AG04449 (cell line): ENCODE measurements around the gene PNLDC1.

Source experiments
- CTCF ChIA-PET: fragments of 350-600 bp; formaldehyde crosslinking; extraction: SDS; loops from one replicate; lab custom pipeline; 2021; ENCODE audit warnings: antibody characterized with exemption; lab: Yijun Ruan, JAX
- POLR2A ChIA-PET: fragments of 400-600, 350-600 bp; formaldehyde crosslinking; extraction: SDS; loops from one replicate; lab custom pipeline; 2020; ENCODE audit warnings: antibody characterized with exemption, inconsistent platforms; lab: Yijun Ruan, JAX
- DNase-seq: peaks from one replicate; pipeline ENCODE4 v3.0.0-alpha.2; 2010; ENCODE audit warnings: low read depth, low spot score
- H3K4me3 ChIP-seq: 2 replicates; pipeline ENCODE4 v1.5.1; 2011; ENCODE audit warnings: low read depth, mild to moderate bottlenecking, control low read depth, low read length
- CTCF ChIP-seq: IDR thresholded peaks from one replicate; pipeline ENCODE4 v1.5.1; 2011; ENCODE audit warnings: mild to moderate bottlenecking, moderate library complexity, low read length, control low read depth, inconsistent platforms; ENCODE audit not compliant: insufficient read depth; ENCODE audit errors: missing control alignments

Gene PNLDC1

GRCh38 chr6:159756508-159756907, 43.6 kb upstream of the PNLDC1 start:
- no peak overlapping the region for H3K4me3 ChIP-seq
- POLR2A ChIA-PET: no interaction called here
- no peak for TF ChIP-seq CTCF
- DNase-seq: no peak
- CTCF ChIA-PET: interaction anchor here (1.2 to 1.8 kb wide), 3 partner anchors 18 to 65 kb away, joined by 3 to 6 read pairs (median 4); no protein-coding TSS in a partner anchor

GRCh38 chr6:159758031-159759001, 41.8 kb upstream of the PNLDC1 start:
- H3K4me3 ChIP-seq: no peak overlapping the region
- ChIA-PET POLR2A (interaction anchor here (0.5 kb wide), 1 partner anchor 67 kb away, joined by 4 read pairs; no protein-coding TSS in a partner anchor), CTCF (no interaction called here)
- peak; percentile 44 for TF ChIP-seq CTCF
- DNase-seq: no peak

GRCh38 chr6:159759645-159760044, 40.4 kb upstream of the PNLDC1 start:
- no peak for DNase-seq
- POLR2A ChIA-PET: no interaction called here
- H3K4me3 ChIP-seq: no peak overlapping the region
- CTCF ChIA-PET: interaction anchor here (1.1 to 2.7 kb wide), 2 partner anchors 12 to 68 kb away, joined by 4 to 19 read pairs; no protein-coding TSS in a partner anchor
- TF ChIP-seq CTCF: no peak

GRCh38 chr6:159760602-159761057, 39.4 kb upstream of the PNLDC1 start:
- POLR2A ChIA-PET: interaction anchor here (0.6 to 2.3 kb wide), 5 partner anchors 12 to 80 kb away, joined by 3 to 15 read pairs (median 3); partner anchors contain the start of genes TCP1 and WTAP
- peak overlapping the region; percentile 56 for H3K4me3 ChIP-seq

GRCh38 chr6:159761129-159761872, 38.8 kb upstream of the PNLDC1 start:
- POLR2A ChIA-PET: interaction anchor here (0.9 to 2.3 kb wide), 5 partner anchors 11 to 69 kb away, joined by 3 to 15 read pairs (median 4); partner anchors contain the start of genes SOD2, TCP1 and WTAP
- CTCF ChIA-PET: interaction anchor here (1.2 to 2.7 kb wide), 2 partner anchors 14 to 70 kb away, joined by 3 to 19 read pairs; no protein-coding TSS in a partner anchor
- no peak for TF ChIP-seq CTCF
- peak overlapping the region; percentile 56 for H3K4me3 ChIP-seq
- no peak for DNase-seq

More at GRCh38 chr6:159760602-159761057, 39.4 kb upstream of the PNLDC1 start:
- TF ChIP-seq CTCF: no peak
- peak; percentile 51 for DNase-seq
- CTCF ChIA-PET: interaction anchor here (1.2 to 2.7 kb wide), 2 partner anchors 14 to 69 kb away, joined by 3 to 19 read pairs; no protein-coding TSS in a partner anchor
